Stomach (tissue), 4 donors: ENCODE measurements around the gene KRTAP5-3.

Experiments
- POLR2A ChIP-seq, 4 donors: fragments of 450-650 bp; IDR thresholded peaks; one replicate each; pipeline ENCODE4 v1.6.1; 2016; ENCODE audit warnings: antibody characterized with exemption in 4 of 4, control low read depth in 2 of 4, mild to moderate bottlenecking in 1 of 4, moderate library complexity in 1 of 4
- TF ChIP-seq, protein P1 (sequence below), 7 experiments: fragments of 450-650 bp in 4 of 7; fragments of 200-600 bp in 3 of 7; sonication (generic) in 3 of 7; IDR thresholded peaks; one replicate each; pipeline ENCODE4 v1.5.1; 2016 to 2019; ENCODE audit warnings: antibody characterized with exemption in 7 of 7, control low read depth in 2 of 7, mild to moderate bottlenecking in 1 of 7

DNA sequence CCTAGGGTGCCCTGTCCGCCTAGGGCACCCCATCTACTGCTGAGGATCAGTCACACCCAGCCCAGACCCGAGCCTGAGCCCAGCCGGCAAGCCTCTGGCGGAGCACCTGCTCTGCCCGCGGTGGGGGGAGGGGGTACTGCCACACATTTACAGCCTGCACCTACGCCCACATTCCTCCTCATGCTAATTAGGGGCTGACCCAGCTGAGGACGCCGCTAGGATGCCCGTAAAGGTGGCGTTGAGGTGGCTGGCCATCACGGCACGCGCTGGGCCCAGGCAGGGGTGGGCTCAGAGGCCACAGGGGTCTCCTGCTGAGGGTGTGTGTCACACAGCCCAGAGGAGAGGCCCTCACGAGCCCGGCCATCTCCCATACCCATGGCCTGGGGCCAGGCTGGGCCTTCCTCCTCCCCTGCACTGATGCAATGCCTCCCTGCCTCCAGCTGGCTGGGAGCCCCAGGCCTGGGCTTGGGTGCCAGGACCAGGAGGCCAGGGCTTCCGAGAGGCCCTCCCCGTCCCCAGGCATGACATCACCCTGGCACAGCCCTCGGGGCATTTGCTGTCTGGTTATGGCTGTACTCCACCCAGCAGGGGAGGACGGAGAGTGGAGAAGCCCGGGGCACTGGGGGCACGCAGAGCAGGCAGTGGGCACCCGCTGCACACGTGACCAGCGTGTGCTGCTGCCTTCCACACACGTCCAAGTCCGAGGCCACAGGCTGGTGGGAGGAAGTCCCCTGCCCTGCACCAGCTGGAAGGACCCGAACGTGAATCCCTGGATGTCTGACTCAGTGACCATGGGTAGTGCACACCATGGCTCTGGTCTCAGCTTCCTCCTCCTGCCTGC lies 48.9 kb downstream of the KRTAP5-3 start:
- TF ChIP-seq, protein P1, sequence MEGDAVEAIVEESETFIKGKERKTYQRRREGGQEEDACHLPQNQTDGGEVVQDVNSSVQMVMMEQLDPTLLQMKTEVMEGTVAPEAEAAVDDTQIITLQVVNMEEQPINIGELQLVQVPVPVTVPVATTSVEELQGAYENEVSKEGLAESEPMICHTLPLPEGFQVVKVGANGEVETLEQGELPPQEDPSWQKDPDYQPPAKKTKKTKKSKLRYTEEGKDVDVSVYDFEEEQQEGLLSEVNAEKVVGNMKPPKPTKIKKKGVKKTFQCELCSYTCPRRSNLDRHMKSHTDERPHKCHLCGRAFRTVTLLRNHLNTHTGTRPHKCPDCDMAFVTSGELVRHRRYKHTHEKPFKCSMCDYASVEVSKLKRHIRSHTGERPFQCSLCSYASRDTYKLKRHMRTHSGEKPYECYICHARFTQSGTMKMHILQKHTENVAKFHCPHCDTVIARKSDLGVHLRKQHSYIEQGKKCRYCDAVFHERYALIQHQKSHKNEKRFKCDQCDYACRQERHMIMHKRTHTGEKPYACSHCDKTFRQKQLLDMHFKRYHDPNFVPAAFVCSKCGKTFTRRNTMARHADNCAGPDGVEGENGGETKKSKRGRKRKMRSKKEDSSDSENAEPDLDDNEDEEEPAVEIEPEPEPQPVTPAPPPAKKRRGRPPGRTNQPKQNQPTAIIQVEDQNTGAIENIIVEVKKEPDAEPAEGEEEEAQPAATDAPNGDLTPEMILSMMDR (IDR thresholded peaks at IDR 0.05) = peak in 1 of 7 experiments; percentile 7
- TF ChIP-seq POLR2A (IDR thresholded peaks at IDR 0.05) = no peak
